Measurements from ENCODE around the gene NOX4. TPM values are rescaled to one million over a fixed set of nuclear protein-coding genes. Genes with fewer than 3 reads are reported as not detected.
"Not testable (repeated sequence)": the region's sequence is repeated elsewhere in the genome, so short reads cannot be mapped to it uniquely, and the experiment has no call there.

Gene NOX4
- total and polyA plus RNA-seq, 2 donors (not counting 1 experiment from before 2014, with no cell fraction given) = not detected

- H3K4me1 ChIP-seq (ENCODE audit: control insufficient read depth in 2 of 2, insufficient read depth in 2 of 2, low read length in 2 of 2); CTCF ChIA-PET; H3K9ac ChIP-seq (ENCODE audit: low read length); H3K9me3 ChIP-seq (ENCODE audit: control extremely low read depth in 1 of 3, control insufficient read depth in 2 of 3, insufficient read depth in 1 of 3, low read length in 2 of 3); ATAC-seq (ENCODE audit: low read depth); H3K27ac ChIP-seq (ENCODE audit: low read length in 2 of 2); H3K36me3 ChIP-seq (replicated peaks in 1 of 2; ENCODE audit: control extremely low read depth in 1 of 2, control insufficient read depth in 1 of 2, extremely low read depth in 1 of 2, insufficient read depth in 2 of 2, low read length in 1 of 2); H3K79me2 ChIP-seq (ENCODE audit: control insufficient read depth, insufficient read depth, low read length); H3K4me2 ChIP-seq (replicated peaks; ENCODE audit: low read depth, low read length, poor library complexity, severe bottlenecking); H3K4me3 ChIP-seq (ENCODE audit: control extremely low read depth in 1 of 5, extremely low read depth in 1 of 5, insufficient read depth in 1 of 5, low read depth in 2 of 5, low read length in 4 of 5); H3K4me1 Mint-ChIP-seq; H4K20me1 ChIP-seq (ENCODE audit: control insufficient read depth, insufficient read depth, low read length, poor library complexity, severe bottlenecking); H3K27me3 Mint-ChIP-seq; H3K27me3 ChIP-seq (replicated peaks in 1 of 4; ENCODE audit: control extremely low read depth in 1 of 4, control insufficient read depth in 3 of 4, insufficient read depth in 4 of 4, low read length in 3 of 4); H2AFZ ChIP-seq (ENCODE audit: insufficient read depth, low read depth, low read length, poor library complexity, severe bottlenecking); H3K4me3 Mint-ChIP-seq; intact Hi-C loops (cut with micrococcal nuclease); DNase-seq; POLR2A ChIA-PET; H3K27ac Mint-ChIP-seq; H3K9me3 Mint-ChIP-seq (ENCODE audit: insufficient read depth): not testable (repeated sequence)
- WGBS (ENCODE audit: insufficient coverage) = no CpG with 5 or more reads among the region's 1 CpG
Observed at GRCh38 chr11:89391654-89392053, 99.5 kb downstream of the NOX4 start.

- H3K79me2 ChIP-seq (ENCODE audit: control insufficient read depth, insufficient read depth, low read length); DNase-seq; H4K20me1 ChIP-seq (ENCODE audit: control insufficient read depth, insufficient read depth, low read length, poor library complexity, severe bottlenecking); POLR2A ChIA-PET; H3K4me3 ChIP-seq (ENCODE audit: control extremely low read depth in 1 of 5, extremely low read depth in 1 of 5, insufficient read depth in 1 of 5, low read depth in 2 of 5, low read length in 4 of 5); H3K4me3 Mint-ChIP-seq; H3K27ac Mint-ChIP-seq; H3K27me3 ChIP-seq (replicated peaks in 1 of 4; ENCODE audit: control extremely low read depth in 1 of 4, control insufficient read depth in 3 of 4, insufficient read depth in 4 of 4, low read length in 3 of 4); H3K27me3 Mint-ChIP-seq; H3K9ac ChIP-seq (ENCODE audit: low read length); H3K9me3 Mint-ChIP-seq (ENCODE audit: insufficient read depth); ATAC-seq (ENCODE audit: low read depth); intact Hi-C loops (cut with micrococcal nuclease); H3K27ac ChIP-seq (ENCODE audit: low read length in 2 of 2); H3K36me3 ChIP-seq (replicated peaks in 1 of 2; ENCODE audit: control extremely low read depth in 1 of 2, control insufficient read depth in 1 of 2, extremely low read depth in 1 of 2, insufficient read depth in 2 of 2, low read length in 1 of 2); H3K9me3 ChIP-seq (ENCODE audit: control extremely low read depth in 1 of 3, control insufficient read depth in 2 of 3, insufficient read depth in 1 of 3, low read length in 2 of 3); H2AFZ ChIP-seq (ENCODE audit: insufficient read depth, low read depth, low read length, poor library complexity, severe bottlenecking); H3K4me1 ChIP-seq (ENCODE audit: control insufficient read depth in 2 of 2, insufficient read depth in 2 of 2, low read length in 2 of 2); H3K4me2 ChIP-seq (replicated peaks; ENCODE audit: low read depth, low read length, poor library complexity, severe bottlenecking); H3K4me1 Mint-ChIP-seq; CTCF ChIA-PET: not testable (repeated sequence)
- WGBS (ENCODE audit: insufficient coverage) = no CpG with 5 or more reads among the region's 3 CpGs
Observed at GRCh38 chr11:89387501-89387900, 103.7 kb downstream of the NOX4 start.

GRCh38 chr11:89382986-89383385, 108.2 kb downstream of the NOX4 start:
- CTCF ChIA-PET; H3K79me2 ChIP-seq (ENCODE audit: control insufficient read depth, insufficient read depth, low read length); DNase-seq; H3K9me3 Mint-ChIP-seq (ENCODE audit: insufficient read depth); H3K4me3 ChIP-seq (ENCODE audit: control extremely low read depth in 1 of 5, extremely low read depth in 1 of 5, insufficient read depth in 1 of 5, low read depth in 2 of 5, low read length in 4 of 5); H3K27ac ChIP-seq (ENCODE audit: low read length in 2 of 2); H3K9me3 ChIP-seq (ENCODE audit: control extremely low read depth in 1 of 3, control insufficient read depth in 2 of 3, insufficient read depth in 1 of 3, low read length in 2 of 3); POLR2A ChIA-PET; ATAC-seq (ENCODE audit: low read depth); H3K4me1 Mint-ChIP-seq; H3K36me3 ChIP-seq (replicated peaks in 1 of 2; ENCODE audit: control extremely low read depth in 1 of 2, control insufficient read depth in 1 of 2, extremely low read depth in 1 of 2, insufficient read depth in 2 of 2, low read length in 1 of 2); H3K27me3 ChIP-seq (replicated peaks in 1 of 4; ENCODE audit: control extremely low read depth in 1 of 4, control insufficient read depth in 3 of 4, insufficient read depth in 4 of 4, low read length in 3 of 4); H3K9ac ChIP-seq (ENCODE audit: low read length); H3K4me3 Mint-ChIP-seq; H3K4me1 ChIP-seq (ENCODE audit: control insufficient read depth in 2 of 2, insufficient read depth in 2 of 2, low read length in 2 of 2); H2AFZ ChIP-seq (ENCODE audit: insufficient read depth, low read depth, low read length, poor library complexity, severe bottlenecking); H3K4me2 ChIP-seq (replicated peaks; ENCODE audit: low read depth, low read length, poor library complexity, severe bottlenecking); H4K20me1 ChIP-seq (ENCODE audit: control insufficient read depth, insufficient read depth, low read length, poor library complexity, severe bottlenecking); H3K27me3 Mint-ChIP-seq; H3K27ac Mint-ChIP-seq; intact Hi-C loops (cut with micrococcal nuclease): not testable (repeated sequence)
- WGBS (ENCODE audit: insufficient coverage) = 89% methylated on average over 6 of the region's 6 CpGs
